Mammary microvascular endothelial cell (primary cell): ENCODE measurements around the gene JPH2. TPM values are rescaled to one million over a fixed set of nuclear protein-coding genes. Genes with fewer than 3 reads are reported as not detected.

Source experiments
- total RNA-seq: library from RNA; depleted of rRNA; stranded (reverse); fragments of >200 nt; gene quantifications from 2 replicates; pipeline ENCODE4 v1.2.3, GENCODE V29; 2015

The JPH2 gene
- 1.1 TPM in 2 replicates for total RNA-seq

DNA sequence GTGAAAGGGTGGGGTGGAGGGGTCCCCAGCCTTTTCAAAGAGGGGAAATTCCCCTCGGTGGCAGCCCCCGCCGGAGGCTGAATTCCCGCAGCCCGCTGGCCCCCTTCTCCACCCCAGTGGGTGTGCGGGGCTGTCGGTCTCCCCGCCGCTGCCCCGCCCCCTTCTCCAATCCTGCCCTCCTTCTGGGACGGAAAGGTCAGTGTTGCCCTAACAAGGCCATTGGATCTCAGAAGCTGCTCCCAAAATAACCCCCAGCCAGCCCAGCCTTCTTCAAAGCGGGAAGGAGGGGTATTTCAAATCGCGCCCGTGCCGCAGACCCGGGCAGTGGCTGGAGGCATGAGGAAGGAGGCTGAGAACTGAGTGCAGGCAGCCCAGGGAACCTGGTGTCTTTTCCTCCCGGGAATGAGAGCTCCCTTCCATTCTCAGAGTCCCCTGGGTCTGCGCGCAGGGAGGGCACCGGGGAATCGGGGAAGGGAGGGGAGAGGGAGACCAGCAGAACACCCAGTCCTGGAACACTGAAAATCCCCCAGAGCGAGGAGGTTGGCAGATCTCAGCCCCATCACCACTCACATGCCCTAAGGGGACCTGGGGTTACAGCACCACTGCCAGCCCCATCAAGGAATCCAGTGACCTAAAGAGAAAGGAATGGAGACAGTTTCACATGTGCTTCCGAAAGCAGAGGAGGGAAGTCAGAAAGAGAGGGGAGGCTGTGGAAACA lies at the start of gene JPH2:
TSS of gene JPH2 (minus strand) at position 135 of the 718 bp plus-strand sequence. CDS start 483 bp downstream, outside the sequence.

DNA sequence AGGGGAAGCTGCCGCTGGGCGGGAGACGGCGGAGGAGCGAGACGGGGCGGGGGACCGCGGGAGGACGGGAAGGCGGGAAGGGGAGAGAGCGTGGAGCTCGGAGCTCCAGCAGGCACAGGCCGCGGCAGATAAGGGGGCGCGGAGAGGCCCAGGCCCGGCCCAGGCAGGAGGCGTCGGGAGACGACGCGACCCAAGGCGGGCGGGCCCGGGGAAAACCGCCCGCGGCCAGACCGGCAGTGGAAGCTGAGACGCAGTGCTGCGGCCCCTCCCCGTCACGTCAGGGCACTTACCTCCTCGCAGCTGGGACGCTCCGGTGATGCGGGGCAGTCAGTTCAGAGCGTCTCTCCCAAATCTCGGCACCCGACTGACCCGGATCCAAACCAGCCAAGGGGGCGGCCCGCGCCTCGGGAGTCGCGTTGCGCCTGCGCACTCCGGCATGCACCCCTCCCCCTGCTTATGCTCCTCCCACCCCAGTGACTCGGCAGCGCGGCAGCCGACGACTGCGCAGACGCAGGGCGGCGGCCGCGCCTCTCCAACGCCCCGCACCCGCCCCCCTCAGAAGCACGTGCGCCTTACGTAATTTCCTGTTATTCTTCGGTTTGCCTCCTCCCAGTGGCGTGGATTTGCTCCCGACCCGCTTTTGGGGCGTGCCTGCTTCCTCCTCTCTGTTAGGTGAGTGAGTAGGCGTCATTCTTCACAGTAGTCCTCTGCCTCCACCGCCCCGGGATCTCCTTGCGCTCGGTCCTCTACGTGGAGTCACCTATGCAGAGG lies 23.6 kb upstream of the JPH2 start, which contains the start of gene OSER1:
TSS of gene OSER1 (minus strand) at position 366 of the 771 bp plus-strand sequence. CDS start 3,814 bp downstream, outside the sequence.

Other genes starting within 250 kb of the JPH2 start
- gene OSER1, start 23.6 kb upstream of the JPH2 start, total RNA-seq, result 28.0 and 34.4 TPM in 2 replicates
- gene GDAP1L1, start 60.1 kb upstream of the JPH2 start, total RNA-seq, result not detected in 2 replicates
- gene FITM2, start 124.0 kb upstream of the JPH2 start, total RNA-seq, result 4.8 and 5.3 TPM in 2 replicates
- not detected in 2 replicates for gene R3HDML, start 149.9 kb upstream of the JPH2 start, total RNA-seq
- gene HNF4A, start 168.5 kb upstream of the JPH2 start, total RNA-seq, result not detected in 2 replicates